HG03571 (cell line): ENCODE measurements around the gene SHISA9.

Source experiments
- ATAC-seq: cut with Tn5 transposase; IDR thresholded peaks from one replicate; pipeline ENCODE4 v1.9.1; 2021; ENCODE audit not compliant: unreplicated experiment

SHISA9 gene

DNA sequence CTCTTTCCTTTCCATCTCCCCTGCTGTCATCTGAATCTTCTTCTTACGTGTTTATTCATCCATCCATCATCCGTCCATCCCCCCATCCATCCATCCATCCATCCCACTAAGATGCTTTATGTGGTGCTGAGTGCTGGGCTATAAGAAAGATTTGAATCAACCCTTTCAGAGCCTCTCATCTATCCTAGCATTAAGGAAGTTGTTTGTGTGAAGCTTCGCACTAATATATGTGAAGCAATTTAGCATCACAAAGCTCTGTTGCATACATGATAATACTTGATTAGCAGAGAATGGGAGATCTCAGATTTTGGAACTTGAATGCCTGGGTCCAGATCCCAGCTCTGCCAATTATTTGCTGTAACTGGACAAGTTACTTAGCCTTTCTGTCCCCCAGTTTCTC, 255.7 kb downstream of the SHISA9 start:
- ATAC-seq, result no peak

- ATAC-seq, result no peak
Observed at GRCh38 chr16:13158427-13158826, 257.0 kb downstream of the SHISA9 start.

DNA sequence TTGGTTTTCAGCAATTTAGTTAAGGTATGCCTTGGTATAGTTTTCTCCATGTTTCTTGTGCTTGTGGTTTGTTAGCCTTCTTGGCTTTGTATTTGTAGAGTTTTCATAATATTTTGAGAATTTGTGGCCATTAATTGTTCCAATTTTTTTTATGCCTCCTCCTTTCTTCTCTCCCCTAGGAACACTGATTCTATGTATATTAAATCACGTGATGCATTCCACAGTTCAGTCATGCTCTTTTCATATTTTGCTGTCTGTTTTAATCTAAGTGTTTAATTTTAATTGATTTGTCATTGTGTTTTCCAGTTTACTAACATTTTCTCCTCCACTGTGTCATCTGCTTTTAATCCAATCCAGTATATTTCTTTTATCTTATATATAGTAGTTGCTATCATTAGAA, 263.6 kb downstream of the SHISA9 start:
- no peak for ATAC-seq

- ATAC-seq, result no peak
Observed at GRCh38 chr16:13168091-13168572, 266.7 kb downstream of the SHISA9 start.

GRCh38 chr16:13171313-13171712, 269.9 kb downstream of the SHISA9 start:
- ATAC-seq, result no peak

- no peak for ATAC-seq
Observed at GRCh38 chr16:13176711-13177110, 275.3 kb downstream of the SHISA9 start.

GRCh38 chr16:13178318-13178717, 276.9 kb downstream of the SHISA9 start:
- ATAC-seq, result no peak

- ATAC-seq, result no peak
Observed at GRCh38 chr16:13181432-13181831, 280.0 kb downstream of the SHISA9 start.

DNA sequence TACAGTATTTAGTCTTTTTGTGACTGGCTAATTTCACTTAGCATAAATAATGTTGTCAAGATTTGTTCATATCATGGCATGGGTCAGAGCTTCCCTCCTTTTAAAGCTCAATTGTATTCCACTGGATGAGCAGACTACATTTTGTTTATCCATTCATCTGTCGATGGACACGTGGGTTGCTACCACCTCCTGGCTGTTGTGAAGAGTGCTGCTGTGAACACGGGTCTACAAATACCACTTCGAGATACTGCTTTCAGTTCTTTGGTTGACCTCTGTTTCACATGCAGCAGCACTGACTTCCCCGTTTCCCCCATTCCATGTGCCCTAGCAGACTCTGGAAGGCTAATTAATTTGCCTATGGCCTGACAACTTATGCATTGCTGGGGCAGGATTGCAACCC, 285.4 kb downstream of the SHISA9 start:
- no peak for ATAC-seq

- no peak for ATAC-seq
Observed at GRCh38 chr16:13189250-13189649, 287.9 kb downstream of the SHISA9 start.

- ATAC-seq, result no peak
Observed at GRCh38 chr16:13193721-13194120, 292.3 kb downstream of the SHISA9 start.

- no peak for ATAC-seq
Observed at GRCh38 chr16:13194766-13195165, 293.4 kb downstream of the SHISA9 start.

- ATAC-seq, result no peak
Observed at GRCh38 chr16:13203725-13204124, 302.3 kb downstream of the SHISA9 start.

DNA sequence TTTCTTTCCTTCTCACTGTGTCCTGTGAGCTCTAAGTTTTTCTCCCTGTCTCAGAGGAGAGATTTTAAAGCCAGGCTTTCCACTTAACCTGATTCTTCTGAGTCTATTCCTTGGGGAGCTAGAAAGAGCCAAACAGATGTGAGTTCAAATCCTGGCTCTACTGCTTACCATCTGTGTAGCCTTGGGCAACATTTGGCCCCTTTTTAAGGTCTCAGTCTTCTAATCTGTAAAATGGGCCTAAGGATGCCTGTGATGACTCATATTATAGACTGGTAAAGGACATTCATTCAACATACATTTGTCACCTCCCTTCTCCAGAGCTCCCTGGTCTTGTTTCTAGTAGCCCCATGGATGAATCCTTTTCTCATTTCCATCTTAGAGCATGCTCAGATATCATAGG, 304.0 kb downstream of the SHISA9 start:
- no peak for ATAC-seq

DNA sequence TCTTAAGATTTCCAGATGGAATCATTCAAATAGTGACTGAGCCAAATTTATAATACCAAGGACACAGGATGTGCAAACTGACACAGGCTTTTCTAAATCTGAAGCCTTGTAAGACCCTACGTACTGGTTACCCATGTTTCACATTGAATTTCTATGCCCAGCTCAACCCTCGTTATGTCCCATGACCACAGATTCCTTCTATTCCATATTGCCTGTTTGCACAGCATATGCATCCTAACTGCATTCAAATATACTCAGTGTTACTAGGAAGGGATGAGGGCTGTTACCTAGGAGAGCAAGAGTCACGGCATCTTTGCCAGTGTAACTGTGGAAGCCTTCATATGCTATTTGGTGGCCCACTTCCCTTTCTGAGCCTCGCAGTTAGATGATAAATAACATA, 305.2 kb downstream of the SHISA9 start:
- ATAC-seq, result no peak

- ATAC-seq, result no peak
Observed at GRCh38 chr16:13207151-13207550, 305.8 kb downstream of the SHISA9 start.

DNA sequence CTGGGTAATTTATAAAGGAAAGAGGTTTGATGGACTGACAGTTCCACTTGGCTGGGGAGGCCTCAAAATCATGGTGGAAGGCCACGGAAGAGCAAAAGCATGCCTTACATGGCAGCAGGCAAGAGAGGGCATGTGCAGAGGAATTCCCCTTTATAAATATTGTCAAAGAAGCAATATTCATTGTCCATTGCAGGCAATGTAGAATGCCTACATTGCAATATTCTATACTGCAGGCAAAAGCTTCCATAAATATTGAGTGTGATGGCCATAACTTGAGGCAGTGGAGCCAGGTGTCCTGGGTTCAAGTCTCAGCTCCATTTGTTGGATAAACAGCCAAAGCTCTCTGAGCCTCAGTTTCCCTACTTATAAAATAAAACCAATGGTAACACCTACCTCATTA, 322.3 kb downstream of the SHISA9 start:
- ATAC-seq, result no peak

DNA sequence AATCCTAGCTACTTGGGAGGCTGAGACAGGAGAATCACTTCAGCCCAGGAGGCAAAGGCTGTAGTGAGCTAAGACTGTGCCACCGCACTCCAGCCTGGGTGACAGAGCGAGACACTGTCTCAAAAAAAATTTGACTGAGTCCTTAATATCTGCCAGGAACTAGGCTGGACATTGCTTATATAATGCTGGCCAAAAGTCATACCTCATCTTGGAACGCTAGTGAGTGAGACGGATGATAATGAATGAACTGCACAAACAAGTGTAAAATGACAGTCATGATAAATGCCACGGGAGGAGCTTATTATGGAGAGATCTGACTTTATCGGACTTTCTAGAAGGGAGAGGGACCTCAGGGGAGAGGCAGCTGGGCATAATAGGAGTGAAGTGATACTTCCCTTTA, 327.6 kb downstream of the SHISA9 start:
- ATAC-seq, result no peak

DNA sequence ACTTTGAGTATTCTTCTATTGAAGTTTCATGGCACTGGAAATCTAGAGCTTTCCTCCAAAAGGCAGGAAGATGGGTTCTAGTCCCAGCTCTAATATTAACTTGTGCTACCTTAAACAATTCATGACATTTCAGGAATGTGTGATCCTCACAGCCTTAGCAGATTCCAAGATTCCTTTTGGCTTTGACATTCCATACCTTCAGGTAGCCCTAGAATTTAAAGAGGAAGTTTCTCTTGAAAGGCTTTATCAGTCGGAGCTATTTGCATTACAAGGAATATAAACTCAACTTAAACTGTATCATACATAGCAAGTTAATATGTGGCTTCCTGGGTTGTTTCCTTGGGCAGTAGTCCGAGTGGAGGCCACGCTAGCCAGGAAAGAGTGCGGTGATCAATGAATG, 330.0 kb downstream of the SHISA9 start:
- ATAC-seq, result no peak

- no peak for ATAC-seq
Observed at GRCh38 chr16:13234999-13235398, 333.6 kb downstream of the SHISA9 start.

DNA sequence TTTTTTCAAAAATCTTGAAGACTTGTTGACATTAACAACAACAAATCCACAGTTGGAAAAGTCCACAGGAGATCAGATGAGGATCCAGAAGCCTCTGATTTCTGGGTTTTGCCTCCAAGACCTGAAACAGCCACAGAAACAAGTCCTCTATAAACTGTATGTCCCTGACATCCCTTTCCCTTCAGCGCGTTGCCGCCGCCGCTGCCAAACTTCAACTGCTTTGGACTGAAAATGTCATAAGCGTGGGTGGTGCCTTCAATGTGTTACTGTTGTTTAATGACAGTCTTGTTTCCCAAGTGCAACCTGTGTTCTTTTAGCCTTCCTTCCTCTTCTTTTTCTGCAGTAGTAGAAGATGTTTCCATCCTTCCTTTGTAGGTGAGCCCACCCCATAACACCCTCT, 334.9 kb downstream of the SHISA9 start:
- ATAC-seq, result no peak

DNA sequence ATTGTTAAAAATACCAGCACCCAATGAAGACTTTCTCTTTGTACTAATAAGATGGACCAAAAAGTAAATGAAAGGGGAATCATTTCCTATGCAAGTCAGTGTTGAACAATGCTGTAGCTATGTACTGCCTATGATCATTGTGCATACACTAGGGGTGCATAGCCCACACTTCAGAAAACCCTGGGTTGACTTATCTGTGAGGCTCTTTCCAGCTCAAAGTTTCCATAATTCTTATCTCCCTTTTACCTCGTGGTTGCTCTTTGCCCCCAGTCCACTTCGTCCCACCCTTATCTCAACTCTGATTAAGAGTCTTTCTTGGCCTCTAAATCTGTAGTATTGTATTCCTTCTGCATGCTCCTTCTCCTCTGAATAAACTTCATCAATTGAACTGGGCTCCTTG, 336.8 kb downstream of the SHISA9 start:
- ATAC-seq, result no peak

DNA sequence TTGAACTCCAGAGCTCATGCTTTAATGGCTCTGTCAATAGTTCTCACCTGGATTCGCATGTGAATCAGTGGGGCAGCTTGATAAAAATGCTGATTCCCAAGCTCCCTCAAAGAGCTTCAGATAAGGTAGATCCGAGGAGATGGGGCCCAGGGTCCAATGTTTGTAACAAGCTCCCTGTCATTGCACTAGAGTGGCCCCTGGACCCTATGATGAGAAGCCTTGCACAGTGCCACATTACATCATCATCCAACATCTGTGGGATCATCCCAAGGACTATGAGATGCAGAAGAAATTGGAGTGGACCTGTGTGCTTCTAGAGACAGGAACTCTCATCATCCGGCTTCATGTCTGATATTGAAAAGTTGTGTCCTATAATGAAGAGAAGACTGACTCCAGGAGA, 340.8 kb downstream of the SHISA9 start:
- ATAC-seq, result no peak

- ATAC-seq, result no peak
Observed at GRCh38 chr16:13244770-13245169, 343.4 kb downstream of the SHISA9 start.
